ENCODE results near the gene SDK1. TPM values are rescaled to one million over a fixed set of nuclear protein-coding genes. Genes with fewer than 3 reads are reported as not detected.

The SDK1 gene
- total and polyA plus RNA-seq, 2 of the 8 experiments (the other 6 are each of a cell fraction or from before 2014, with no cell fraction given): 3.3 to 7.2 TPM

- TF ChIP-seq ASH2L (IDR thresholded peaks at IDR 0.05; ENCODE audit: low read length): no peak
- no peak for TF ChIP-seq BACH1 (IDR thresholded peaks at IDR 0.05; ENCODE audit: low read length)
These were observed 592.2 kb downstream of the SDK1 start (continued) for GRCh38 chr7:3893151-3893788.
